AG10803 (cell line): Measurements from ENCODE around the gene SIL1.
"Not testable (repeated sequence)": the region's sequence is repeated elsewhere in the genome, so short reads cannot be mapped to it uniquely, and the experiment has no call there.

Experiments used
- DNase-seq: peaks from one replicate; pipeline ENCODE4 v3.0.0; 2010; ENCODE audit warnings: low read depth
- H3K4me3 ChIP-seq: 2 replicates; pipeline ENCODE4 v1.5.1; 2011; ENCODE audit warnings: mild to moderate bottlenecking, low read length, control low read depth
- CTCF ChIP-seq: conservative IDR thresholded peaks from 2 replicates; pipeline ENCODE4 v1.5.1; 2011; ENCODE audit warnings: mild to moderate bottlenecking, low read length, control low read depth, inconsistent platforms

The SIL1 gene

GRCh38 chr5:139043157-139043905 lies 154.8 kb downstream of the SIL1 start:
- TF ChIP-seq CTCF = no peak
- peak; percentile 34 for DNase-seq

GRCh38 chr5:139040081-139040480 lies 158.1 kb downstream of the SIL1 start:
- H3K4me3 ChIP-seq = no peak overlapping the region
- no peak for DNase-seq
- TF ChIP-seq CTCF = no peak

More at GRCh38 chr5:139043157-139043905, 154.8 kb downstream of the SIL1 start:
- H3K4me3 ChIP-seq = no peak overlapping the region

GRCh38 chr5:139038613-139039305 lies 159.4 kb downstream of the SIL1 start:
- no peak overlapping the region for H3K4me3 ChIP-seq
- no peak for TF ChIP-seq CTCF
- no peak for DNase-seq

- no peak for DNase-seq
- no peak overlapping the region for H3K4me3 ChIP-seq
- no peak for TF ChIP-seq CTCF
Observed at GRCh38 chr5:139037732-139038131, 160.4 kb downstream of the SIL1 start.

GRCh38 chr5:139036332-139036731 lies 161.8 kb downstream of the SIL1 start:
- H3K4me3 ChIP-seq, DNase-seq: not testable (repeated sequence)

- DNase-seq = no peak
- no peak for TF ChIP-seq CTCF
- H3K4me3 ChIP-seq = no peak overlapping the region
Observed at GRCh38 chr5:139027150-139027549, 171.0 kb downstream of the SIL1 start.

GRCh38 chr5:139025651-139026050 lies 172.5 kb downstream of the SIL1 start:
- no peak for TF ChIP-seq CTCF
- DNase-seq = no peak
- no peak overlapping the region for H3K4me3 ChIP-seq
